NCI-H748 (cell line): ENCODE data around the gene CHST15.
"Not testable (repeated sequence)": the region's sequence is repeated elsewhere in the genome, so short reads cannot be mapped to it uniquely, and the experiment has no call there.

Source experiments
- DNase-seq: peaks from one replicate; lab custom pipeline; 2025; ENCODE audit not compliant: unreplicated experiment; lab: John Stamatoyannopoulos, UW

Gene CHST15

GRCh38 chr10:124124123-124124768 lies 30.8 kb upstream of the CHST15 start:
- DNase-seq = no peak

GRCh38 chr10:124123156-124123555 lies 29.8 kb upstream of the CHST15 start:
- no peak for DNase-seq

DNA sequence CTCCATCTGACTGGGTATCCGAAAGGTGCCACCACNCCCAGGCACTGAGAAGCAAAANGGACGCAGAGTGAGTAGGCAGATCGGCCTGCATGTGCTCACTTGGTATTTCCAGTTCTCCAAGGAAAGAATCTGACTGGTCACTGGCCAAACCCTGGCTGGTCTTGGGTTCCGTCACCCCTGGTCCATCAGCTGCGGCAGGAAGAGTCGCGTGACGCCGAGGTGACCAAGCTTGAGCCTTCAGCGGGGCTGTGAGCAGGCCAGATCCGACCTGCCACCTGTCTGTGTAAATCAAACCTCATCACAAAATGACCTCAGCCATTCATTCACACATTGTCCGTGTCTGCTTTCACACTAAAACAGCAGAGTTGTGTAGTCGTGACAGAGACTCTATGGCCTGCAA lies 28.8 kb upstream of the CHST15 start:
- no peak for DNase-seq

DNA sequence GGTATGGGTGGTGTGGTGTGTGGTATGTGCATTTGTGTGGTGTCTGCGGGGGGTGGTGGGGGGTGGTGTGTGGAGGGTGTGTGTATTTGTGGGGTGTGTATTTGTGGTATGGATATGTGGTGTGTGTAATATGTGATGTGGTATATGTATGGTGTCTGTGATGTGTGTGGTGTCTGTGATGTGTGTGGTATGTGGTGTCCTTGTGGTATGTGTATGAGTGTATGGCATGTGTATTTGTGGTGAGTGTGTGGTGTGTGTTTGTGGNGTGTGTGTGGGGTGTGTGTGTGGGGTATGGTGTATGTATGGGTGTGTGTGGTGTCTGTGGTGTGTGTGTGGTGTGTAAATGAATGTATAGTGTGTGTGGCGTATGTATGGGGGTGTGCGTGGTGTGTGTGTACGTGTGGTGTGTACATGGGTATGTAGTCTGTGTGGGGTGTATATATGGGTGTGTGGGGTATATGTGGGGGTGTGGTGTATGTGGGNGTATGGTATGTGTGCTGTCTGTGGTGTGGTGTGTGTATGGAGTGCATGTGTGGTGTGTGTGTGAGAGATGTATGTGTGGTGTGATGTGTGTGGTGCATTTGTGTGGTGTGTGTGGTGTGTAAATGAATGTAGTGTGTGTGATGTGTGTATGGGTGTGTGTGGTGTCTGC lies 27.1 kb upstream of the CHST15 start:
- DNase-seq = no peak

DNA sequence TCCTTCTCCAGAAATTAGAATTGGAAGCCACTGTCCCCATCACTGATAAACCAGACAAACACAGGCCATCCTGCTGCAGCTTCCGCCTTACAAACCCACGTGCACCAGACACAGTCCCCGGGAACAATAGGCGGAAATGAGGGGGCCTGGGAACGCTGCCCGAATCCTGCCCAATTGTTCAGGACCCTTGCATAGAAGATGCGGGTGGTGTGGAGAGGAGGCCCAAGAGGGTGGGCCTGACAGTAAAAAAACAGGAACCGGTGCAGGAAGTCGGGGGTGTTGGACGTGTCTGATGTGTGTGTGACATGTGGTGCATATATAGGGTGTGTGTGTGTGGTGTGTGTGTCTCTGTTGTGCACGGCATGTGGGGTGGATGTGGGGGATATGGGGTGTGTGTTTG lies 26.5 kb upstream of the CHST15 start:
- no peak for DNase-seq

- no peak for DNase-seq
These were observed 25.8 kb upstream of the CHST15 start for GRCh38 chr10:124119216-124119615.

DNA sequence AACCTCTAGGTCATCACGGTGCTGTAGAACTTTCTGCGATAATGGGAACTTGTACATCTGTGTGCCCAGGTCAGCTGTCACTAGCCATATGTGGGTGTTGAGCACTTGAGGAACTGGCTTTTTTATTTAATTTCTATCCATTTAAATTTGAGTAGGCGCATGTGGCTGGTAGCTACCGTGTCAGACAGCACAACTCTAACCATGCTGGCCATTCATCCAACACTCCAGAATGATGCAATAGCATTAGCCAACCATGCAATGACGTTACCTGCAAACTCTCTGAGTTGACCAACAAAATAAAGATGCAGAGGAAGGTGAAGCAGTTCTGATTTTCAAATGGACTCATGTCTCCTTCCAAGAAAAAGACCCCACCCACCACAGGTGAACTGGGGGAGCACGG lies 24.4 kb upstream of the CHST15 start:
- no peak for DNase-seq

DNA sequence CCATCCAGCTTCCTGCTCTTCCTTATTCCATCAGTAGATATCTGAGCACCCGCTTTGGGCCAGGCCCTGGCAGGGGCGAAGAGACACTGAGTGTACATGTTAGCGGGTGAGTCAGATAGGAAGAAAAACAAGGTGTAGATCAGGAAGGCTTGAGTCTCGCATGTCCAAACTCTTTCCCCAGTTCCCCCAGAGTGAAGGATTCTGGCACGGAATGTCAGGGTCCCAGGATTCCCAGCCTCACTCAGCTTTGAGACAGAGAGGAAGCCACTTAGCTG lies 24.1 kb upstream of the CHST15 start:
- no peak for DNase-seq

GRCh38 chr10:124116771-124117510 lies 23.5 kb upstream of the CHST15 start:
- no peak for DNase-seq

- no peak for DNase-seq
These were observed 21.3 kb upstream of the CHST15 start for GRCh38 chr10:124114696-124115095.

DNA sequence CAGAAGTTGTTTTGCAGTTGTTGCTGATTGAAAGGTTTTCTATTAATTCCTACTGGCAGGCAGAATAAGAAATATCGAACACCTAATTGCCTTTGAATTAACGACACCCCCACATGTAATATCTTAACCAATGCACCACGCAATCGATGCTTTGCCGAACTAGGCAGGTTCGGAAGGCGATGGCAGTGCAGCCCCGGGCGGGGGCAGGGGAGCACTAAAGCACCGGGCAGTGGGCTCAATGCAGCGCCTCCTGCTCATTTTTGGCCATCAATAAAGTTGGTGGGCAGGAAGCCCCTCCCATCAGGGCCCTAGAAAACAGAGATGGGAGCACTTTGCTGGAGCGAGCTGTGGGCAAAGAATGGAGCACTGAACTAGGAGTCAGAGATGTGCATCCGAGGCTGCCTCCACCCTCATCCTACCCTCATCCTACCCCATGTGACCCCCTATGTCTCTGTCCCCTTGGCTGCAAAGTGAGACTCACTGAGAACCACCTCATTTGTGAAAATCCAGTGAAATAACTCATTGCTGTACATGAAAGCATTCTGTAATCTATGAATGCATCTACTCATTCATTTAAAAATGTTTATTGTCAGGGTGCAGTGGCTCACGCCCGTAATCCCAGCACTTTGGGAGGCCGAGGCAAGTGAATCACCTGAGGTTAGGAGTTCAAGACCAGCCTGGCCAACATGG lies 19.6 kb upstream of the CHST15 start:
- no peak for DNase-seq

DNA sequence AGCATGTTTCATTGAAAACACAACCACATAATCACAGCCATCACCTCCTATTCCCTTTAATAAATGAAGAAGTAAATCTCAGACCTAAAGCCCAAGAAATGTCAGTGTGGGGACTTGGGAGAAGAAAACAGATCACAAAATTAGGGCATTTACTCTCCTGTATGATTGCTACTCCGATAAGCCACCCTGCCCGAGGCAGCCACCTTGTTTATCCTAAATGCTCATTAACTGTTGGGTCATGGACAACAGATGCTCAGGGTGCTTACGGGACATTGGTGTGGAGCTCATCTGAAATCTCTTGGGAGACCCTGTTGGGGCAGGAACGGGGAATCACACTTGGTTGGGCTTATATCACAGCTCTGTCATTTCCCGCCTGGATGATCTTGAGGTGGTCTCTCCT lies 17.5 kb upstream of the CHST15 start:
- DNase-seq = no peak

- DNase-seq = no peak
These were observed 15.9 kb upstream of the CHST15 start for GRCh38 chr10:124109261-124109660.

DNA sequence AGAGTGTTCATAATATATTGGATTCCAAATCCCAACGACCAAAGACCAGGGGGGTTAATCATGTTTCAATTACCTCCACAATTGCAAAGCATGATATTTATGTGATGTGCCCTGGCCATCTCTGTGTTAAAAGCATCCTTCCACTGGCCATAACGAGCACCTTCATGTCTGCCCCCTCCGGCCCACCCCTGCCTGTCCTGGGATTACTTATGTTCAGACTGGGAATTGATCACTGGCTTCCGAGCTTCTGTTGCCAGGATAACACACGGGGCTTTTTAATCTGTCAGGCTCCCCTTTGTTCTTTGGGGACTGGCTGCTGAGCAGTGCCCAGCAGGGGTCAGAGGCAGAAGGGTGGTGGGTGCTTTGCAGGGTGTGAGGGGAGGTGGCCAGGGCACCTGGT lies 13.7 kb upstream of the CHST15 start:
- no peak for DNase-seq

DNA sequence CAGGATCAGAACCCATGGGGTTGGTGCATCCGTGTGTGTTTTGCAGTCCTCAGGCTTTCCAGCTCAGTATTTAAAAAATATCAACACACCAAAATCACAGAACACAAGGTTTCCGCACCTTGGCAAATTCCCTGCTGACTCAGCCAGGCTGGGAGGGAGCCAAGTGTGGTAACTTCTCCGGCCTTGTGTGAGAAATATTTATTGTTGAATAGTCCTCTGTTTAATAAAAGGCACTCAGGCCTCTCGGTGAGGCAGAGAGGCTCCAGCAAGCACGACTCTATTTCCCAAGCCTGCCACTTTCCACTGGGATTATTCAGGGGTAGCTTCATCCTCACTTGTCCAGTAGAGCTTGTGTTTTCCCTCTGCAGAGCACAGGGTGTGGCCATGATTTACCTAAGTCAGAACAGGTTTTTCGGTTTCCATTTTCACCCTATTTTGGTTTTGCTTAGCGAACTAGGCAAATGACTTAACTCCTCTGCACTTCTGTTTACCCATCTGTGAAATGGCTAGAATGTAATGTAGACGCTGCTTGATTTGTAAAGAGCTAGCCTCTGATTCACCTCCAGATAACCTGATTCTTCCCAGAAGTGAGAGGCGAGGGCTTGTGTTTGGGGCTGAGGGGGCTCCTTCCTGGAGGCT lies 13.0 kb upstream of the CHST15 start:
- peak; percentile 16 for DNase-seq

GRCh38 chr10:124105594-124105993 lies 12.2 kb upstream of the CHST15 start:
- no peak for DNase-seq

DNA sequence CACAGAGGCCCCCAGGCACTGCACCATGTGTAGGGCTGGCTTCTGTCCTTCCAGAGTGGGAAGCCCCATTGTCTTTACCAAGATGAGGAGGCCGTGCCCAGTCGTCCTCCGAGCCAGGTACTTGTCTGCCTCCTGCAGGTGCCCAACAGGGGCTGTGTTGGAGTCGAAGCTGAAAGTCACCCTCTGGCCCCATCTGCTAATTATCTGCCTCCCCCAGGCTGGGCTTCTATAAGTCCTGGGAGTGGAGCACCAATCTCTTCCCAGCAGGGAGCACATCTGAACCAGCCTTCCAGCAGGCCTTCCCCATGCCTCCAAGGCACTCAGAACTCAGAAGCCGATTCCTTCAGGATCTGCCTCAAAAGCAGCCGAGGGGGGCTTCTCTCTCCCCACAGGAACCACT lies 11.6 kb upstream of the CHST15 start:
- no peak for DNase-seq

- no peak for DNase-seq
These were observed 10.7 kb upstream of the CHST15 start for GRCh38 chr10:124104011-124104627.

- no peak for DNase-seq
These were observed 8.0 kb upstream of the CHST15 start for GRCh38 chr10:124101351-124101750.

DNA sequence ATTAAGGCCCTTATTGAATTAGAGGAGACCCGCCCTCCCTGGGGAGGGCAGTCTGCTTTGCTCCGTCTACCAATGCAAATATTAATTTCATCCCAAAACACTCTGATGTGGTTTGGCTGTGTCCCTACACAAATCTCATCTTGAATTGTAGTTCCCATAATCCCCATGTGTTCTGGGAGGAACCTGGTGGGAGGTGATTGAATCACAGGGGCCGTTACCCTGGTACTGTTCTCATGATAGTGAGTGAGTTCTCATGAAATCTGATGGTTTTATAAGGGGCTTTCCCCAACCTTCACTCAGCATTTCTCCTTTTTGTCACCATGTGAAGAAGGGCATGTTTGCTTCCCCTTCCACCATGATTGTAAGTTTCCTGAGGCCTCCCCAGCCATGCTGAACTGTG lies 7.3 kb upstream of the CHST15 start:
- DNase-seq = not testable (repeated sequence)

DNA sequence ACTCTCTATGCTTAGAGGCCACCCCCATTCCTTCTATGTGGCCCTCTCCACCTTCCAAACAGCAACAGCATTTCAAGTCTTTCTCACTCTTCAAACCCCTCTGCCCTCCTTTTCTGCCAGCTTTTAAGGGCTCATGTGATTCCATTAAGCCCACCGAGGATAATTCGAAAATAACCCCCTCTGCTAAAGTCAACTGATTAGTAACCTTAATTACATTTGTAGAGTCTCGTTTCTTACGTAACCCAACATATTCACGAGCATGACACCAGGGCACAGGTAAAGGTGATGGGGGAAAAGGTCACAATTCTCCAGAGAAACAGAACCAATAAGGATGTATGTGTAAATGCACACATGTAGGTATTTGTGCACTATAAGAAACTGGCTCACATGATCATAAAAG lies 6.7 kb upstream of the CHST15 start:
- DNase-seq = no peak
